Tibial artery (tissue), 4 donors: ENCODE results near the gene NABP2.
A peak's percentile ranks its signal among the peaks of the same experiment; 100 is the strongest.

Source experiments
- DNase-seq, 2 donors: peaks; one replicate each; pipeline ENCODE4 v3.0.0-alpha.2; 2019
- H3K27ac ChIP-seq, 2 donors: fragments of 200-600 bp; sonication (generic) in 1 of 2; 1 replicate in 1 of 2; 2 replicates in 1 of 2; pipeline ENCODE4 v1.5.1; 2018 to 2019; ENCODE audit warnings: mild to moderate bottlenecking in 1 of 2
- H3K27me3 ChIP-seq, 2 donors: fragments of 200-600 bp; sonication (generic) in 1 of 2; one replicate each; pipeline versions ENCODE4 v1.5.1 to v1.6.0; 2016 to 2019
- H3K36me3 ChIP-seq, 3 donors: fragments of 200-600 bp; sonication (generic) in 2 of 3; one replicate each; pipeline ENCODE4 v1.5.1; 2016 to 2019; ENCODE audit warnings: mild to moderate bottlenecking in 2 of 3
- H3K4me1 ChIP-seq, 4 donors: fragments of 200-600 bp; sonication (generic) in 2 of 4; 1 replicate in 3 of 4; 2 replicates in 1 of 4; pipeline ENCODE4 v1.5.1; 2016 to 2019
- H3K4me3 ChIP-seq, 2 donors: fragments of 200-600 bp; sonication (generic) in 1 of 2; 1 replicate in 1 of 2; 2 replicates in 1 of 2; pipeline ENCODE4 v1.5.1; 2018 to 2019; ENCODE audit warnings: mild to moderate bottlenecking in 2 of 2
- H3K9me3 ChIP-seq, 3 donors: fragments of 200-600 bp; sonication (generic) in 1 of 3; one replicate each; pipeline ENCODE4 v1.5.1; 2016 to 2019
- intact Hi-C: fragments of 100-400 bp; cut with DNase I; formaldehyde crosslinking; loops from one replicate; pipeline ENCODE4 v1.15.0; 2023; ENCODE audit warnings: low total_unique reads
- TF ChIP-seq, protein P1 (sequence below), 2 experiments: fragments of 200-600 bp in 1 of 2; fragments of 450-650 bp in 1 of 2; IDR thresholded peaks; one replicate each; pipeline ENCODE4 v1.5.1; 2017 to 2019; ENCODE audit warnings: antibody characterized with exemption in 2 of 2, mild to moderate bottlenecking in 1 of 2, moderate library complexity in 1 of 2

NABP2 gene

DNA sequence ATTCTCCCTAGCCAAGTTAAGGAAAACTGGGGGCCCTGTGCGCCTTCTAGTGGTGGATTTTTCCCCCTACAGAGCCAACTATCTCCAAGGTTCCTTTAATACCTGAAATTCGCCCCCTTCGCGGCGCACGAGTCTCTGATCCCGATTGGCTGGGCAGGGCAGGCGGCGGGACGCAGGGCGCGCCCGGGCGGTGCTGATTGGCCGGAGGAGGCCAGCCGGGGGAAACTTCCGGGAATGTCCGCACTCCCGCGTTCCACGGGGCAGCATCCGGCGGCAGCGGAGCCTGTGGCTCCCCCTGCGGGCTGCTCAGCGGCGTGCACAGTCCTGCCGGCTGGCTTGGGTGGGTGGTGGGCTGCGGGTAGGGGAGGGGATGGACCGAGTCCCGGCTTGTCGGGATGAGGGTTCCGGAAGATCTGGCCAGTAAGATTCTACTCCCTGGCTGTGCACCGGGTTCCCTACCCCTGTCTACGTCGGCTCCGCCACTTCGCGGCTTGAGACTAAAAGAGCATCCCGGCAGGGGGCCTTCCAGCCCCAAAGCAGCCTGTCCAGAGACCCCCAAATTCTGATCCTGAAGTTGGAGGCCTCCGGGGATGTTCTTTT is at the start of gene NABP2:
Gene NABP2 (plus strand): TSS at position 241 of the 600 bp plus-strand sequence. CDS start 515 bp downstream, outside the sequence.
- no peaks in the 10 kb centered on the region for H3K9me3 ChIP-seq
- intact Hi-C loops: loop anchor here (2.0 kb wide), 3 partner anchors 31 to 105 kb away; partner anchors contain the start of genes CS and ZC3H10

DNA sequence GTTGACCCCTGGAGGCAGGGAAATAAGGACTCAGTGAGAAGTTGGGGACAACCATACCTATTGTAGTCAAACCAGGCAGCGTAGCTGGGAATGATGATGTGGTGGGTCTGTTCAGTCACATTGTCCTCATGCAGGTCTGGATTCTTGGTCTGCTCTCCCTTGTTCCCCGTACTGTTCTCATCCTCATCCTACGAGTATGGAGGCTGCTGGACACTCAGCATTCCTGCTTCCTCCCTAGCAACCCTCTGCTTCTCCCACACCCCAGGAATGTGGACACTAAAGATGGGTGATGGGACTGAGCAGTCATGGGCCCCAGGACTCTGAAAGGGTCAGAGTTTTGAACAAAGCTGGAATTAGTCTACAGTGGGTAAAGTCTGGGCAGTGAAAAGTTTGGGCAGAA is 45.8 kb upstream of the NABP2 start:
- peak in 1 of 2 donors; percentile 17 for DNase-seq
- intact Hi-C loops: no loop called here
- no peaks in the 10 kb centered on the region for H3K27me3 ChIP-seq
- H3K9me3 ChIP-seq: no peaks in the 10 kb centered on the region
- TF ChIP-seq, protein P1, sequence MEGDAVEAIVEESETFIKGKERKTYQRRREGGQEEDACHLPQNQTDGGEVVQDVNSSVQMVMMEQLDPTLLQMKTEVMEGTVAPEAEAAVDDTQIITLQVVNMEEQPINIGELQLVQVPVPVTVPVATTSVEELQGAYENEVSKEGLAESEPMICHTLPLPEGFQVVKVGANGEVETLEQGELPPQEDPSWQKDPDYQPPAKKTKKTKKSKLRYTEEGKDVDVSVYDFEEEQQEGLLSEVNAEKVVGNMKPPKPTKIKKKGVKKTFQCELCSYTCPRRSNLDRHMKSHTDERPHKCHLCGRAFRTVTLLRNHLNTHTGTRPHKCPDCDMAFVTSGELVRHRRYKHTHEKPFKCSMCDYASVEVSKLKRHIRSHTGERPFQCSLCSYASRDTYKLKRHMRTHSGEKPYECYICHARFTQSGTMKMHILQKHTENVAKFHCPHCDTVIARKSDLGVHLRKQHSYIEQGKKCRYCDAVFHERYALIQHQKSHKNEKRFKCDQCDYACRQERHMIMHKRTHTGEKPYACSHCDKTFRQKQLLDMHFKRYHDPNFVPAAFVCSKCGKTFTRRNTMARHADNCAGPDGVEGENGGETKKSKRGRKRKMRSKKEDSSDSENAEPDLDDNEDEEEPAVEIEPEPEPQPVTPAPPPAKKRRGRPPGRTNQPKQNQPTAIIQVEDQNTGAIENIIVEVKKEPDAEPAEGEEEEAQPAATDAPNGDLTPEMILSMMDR (IDR thresholded peaks at IDR 0.05): no peak
- no peak overlapping the region for H3K4me3 ChIP-seq
- no peak overlapping the region for H3K27ac ChIP-seq
- H3K4me1 ChIP-seq: no peaks in the 10 kb centered on the region
- peaks cover 92 to 98% (median 97%) of the 10 kb centered on the region in 3 donors for H3K36me3 ChIP-seq

More for the DNA sequence above, at the start of gene NABP2:
- Histone ChIP-seq H3K4me3 (peak within 1 kb of the TSS; percentile 56 to 61), H3K27ac (peak within 1 kb of the TSS; percentile 92), H3K27me3 (no peaks in the 10 kb centered on the region), H3K36me3 (peaks cover 0 to 29% (median 0%) of the 10 kb centered on the region in 3 donors), H3K4me1 (peaks cover 0 to 45% (median 33%) of the 10 kb centered on the region in 4 donors)
- DNase-seq: peak; percentile 99
- TF ChIP-seq, protein P1 (IDR thresholded peaks at IDR 0.05): peak; percentile 90 to 94

DNA sequence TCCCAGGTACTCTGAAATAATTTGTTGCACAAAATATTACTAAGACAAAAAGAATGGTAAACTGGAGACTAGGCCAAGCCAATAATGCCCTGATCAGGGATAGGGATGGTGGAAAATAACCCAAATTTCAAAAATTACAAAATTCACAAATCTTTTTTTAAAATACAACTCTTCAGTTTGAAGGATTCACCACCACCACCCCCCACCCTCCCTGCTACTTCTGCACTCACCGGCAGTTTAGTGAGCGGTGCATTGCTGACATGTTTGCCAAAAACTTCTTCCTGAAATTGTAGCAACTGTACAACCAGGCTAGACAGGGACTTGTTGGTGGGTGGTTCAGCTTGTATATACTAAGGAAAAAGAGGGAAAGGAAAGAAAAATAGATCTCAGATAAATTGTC is 37.2 kb upstream of the NABP2 start:
- intact Hi-C loops: no loop called here
- Histone ChIP-seq H3K4me3 (no peak overlapping the region), H3K27ac (peak overlapping the region in 1 of 2 donors; percentile 99), H3K4me1 (peaks cover 0 to 28% (median 23%) of the 10 kb centered on the region in 4 donors), H3K27me3 (no peaks in the 10 kb centered on the region), H3K36me3 (peaks cover 38 to 51% (median 48%) of the 10 kb centered on the region in 3 donors), H3K9me3 (no peaks in the 10 kb centered on the region)
- TF ChIP-seq, protein P1 (IDR thresholded peaks at IDR 0.05): no peak
- peak in 1 of 2 donors; percentile 51 for DNase-seq

DNA sequence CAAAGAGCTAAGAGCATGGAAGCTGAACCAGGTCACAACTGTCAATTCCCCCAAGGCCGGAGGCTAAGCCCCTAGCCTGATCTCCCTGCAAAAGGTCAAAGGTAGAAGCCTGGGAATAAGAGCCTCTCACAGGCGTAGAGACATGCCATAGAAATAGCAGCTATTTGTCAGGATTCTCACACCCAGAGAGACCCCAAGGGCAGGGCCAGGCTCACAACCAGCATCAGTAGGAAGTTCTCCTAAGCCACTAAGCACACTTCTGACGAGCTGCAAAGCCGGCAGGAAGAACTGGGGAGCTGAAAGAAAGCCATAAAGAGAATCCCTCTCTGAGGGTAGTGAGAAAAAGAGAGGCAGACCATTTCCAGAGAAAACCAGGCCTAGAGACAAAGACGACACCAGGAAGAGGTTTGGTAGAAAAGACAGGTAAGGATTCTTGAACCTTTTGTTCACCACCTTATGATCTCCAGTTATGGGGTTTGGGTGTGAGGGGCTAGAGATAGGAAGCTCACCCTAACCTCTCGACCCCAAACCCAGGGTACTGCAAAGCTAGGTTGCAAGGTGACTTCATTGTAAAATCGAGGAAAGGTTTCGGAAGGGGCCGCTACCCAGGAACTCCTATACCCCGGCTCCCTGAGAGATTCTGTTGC is 35.9 kb upstream of the NABP2 start:
- Histone ChIP-seq H3K27me3 (no peaks in the 10 kb centered on the region), H3K4me3 (peak overlapping the region; percentile 92 to 95), H3K36me3 (peaks cover 27 to 40% (median 35%) of the 10 kb centered on the region in 3 donors), H3K4me1 (peaks cover 0 to 28% (median 23%) of the 10 kb centered on the region in 4 donors), H3K9me3 (no peaks in the 10 kb centered on the region), H3K27ac (peak overlapping the region; percentile 94 to 99)
- intact Hi-C loops: loop anchor here (2.0 kb wide), 1 partner anchor 61 kb away; no protein-coding TSS in a partner anchor
- DNase-seq: no peak
- TF ChIP-seq, protein P1 (IDR thresholded peaks at IDR 0.05): no peak

DNA sequence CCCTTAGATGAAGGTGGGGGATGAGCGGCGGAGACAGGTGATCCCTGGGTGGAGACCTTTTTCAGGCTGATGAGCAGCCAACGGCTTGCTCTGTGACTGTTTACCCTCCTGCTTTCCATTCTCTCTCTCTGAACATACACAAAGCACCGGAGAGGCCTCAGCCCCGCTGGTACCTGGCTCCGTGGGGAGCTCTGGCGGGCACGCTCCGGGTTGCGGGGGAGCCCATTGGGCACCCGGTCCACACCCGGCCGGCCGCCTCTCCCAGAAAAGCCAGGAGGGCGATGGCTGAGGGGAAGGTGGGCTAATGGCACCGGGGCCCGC is 35.4 kb upstream of the NABP2 start:
- intact Hi-C loops: loop anchor here (2.0 kb wide), 1 partner anchor 62 kb away; no protein-coding TSS in a partner anchor
- Histone ChIP-seq H3K4me3 (peak overlapping the region; percentile 92 to 95), H3K4me1 (peaks cover 0 to 28% (median 23%) of the 10 kb centered on the region in 4 donors), H3K36me3 (peaks cover 22 to 35% (median 30%) of the 10 kb centered on the region in 3 donors), H3K9me3 (no peaks in the 10 kb centered on the region), H3K27ac (peak overlapping the region; percentile 94 to 99), H3K27me3 (no peaks in the 10 kb centered on the region)
- TF ChIP-seq, protein P1 (IDR thresholded peaks at IDR 0.05): no peak
- no peak for DNase-seq
